Measurements from ENCODE around the gene PIGX. TPM values are rescaled to one million over a fixed set of nuclear protein-coding genes. Genes with fewer than 3 reads are reported as not detected.

Gene PIGX
- total and polyA plus RNA-seq, 2 donors (not counting 1 experiment from before 2014, with no cell fraction given): 4.9 to 21.5 TPM

DNA sequence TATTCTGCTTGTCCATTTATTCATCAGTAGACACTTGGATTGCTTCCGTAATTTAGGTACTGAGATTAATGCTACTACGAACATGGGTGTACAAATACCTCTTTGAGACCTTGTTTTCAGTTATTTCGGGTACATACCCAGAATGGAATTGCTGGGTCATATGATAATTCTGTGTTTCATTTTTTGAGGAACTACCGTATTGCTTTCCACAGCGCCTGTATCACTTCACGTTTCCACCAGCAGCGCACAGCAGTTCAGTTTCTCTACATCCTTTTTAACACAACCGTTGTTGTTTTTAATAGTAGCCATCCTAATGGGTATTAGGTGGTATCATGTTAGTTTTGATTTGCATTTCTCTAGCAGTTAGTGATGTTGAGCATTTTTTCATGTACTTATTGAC lies 36.9 kb downstream of the PIGX start:
- no peak overlapping the region for H3K9ac ChIP-seq (ENCODE audit: low read length)
- H3K27ac ChIP-seq (ENCODE audit: low read length in 2 of 2): no peak overlapping the region
- H4K20me1 ChIP-seq (ENCODE audit: control insufficient read depth, insufficient read depth, low read length, poor library complexity, severe bottlenecking): peaks cover 61% of the 10 kb centered on the region
- no peaks in the 10 kb centered on the region for H3K27me3 Mint-ChIP-seq
- peak overlapping the region; percentile 80 for H3K27ac Mint-ChIP-seq
- H3K4me3 ChIP-seq (ENCODE audit: control extremely low read depth in 1 of 5, extremely low read depth in 1 of 5, insufficient read depth in 1 of 5, low read depth in 2 of 5, low read length in 4 of 5): no peak overlapping the region
- DNase-seq (peak; percentile 46), ATAC-seq (ENCODE audit: low read depth) (peak; percentile 54)
- no peaks in the 10 kb centered on the region for H3K27me3 ChIP-seq (replicated peaks in 1 of 4; ENCODE audit: control extremely low read depth in 1 of 4, control insufficient read depth in 3 of 4, insufficient read depth in 4 of 4, low read length in 3 of 4)
- peaks cover 94% of the 10 kb centered on the region for H3K79me2 ChIP-seq (ENCODE audit: control insufficient read depth, insufficient read depth, low read length)
- no peak overlapping the region for H3K4me2 ChIP-seq (replicated peaks; ENCODE audit: low read depth, low read length, poor library complexity, severe bottlenecking)
- WGBS (ENCODE audit: insufficient coverage): 60% methylated on average over 1 of the region's 8 CpGs
- peaks cover 39% of the 10 kb centered on the region for H3K4me1 Mint-ChIP-seq
- H3K36me3 ChIP-seq (replicated peaks in 1 of 2; ENCODE audit: control extremely low read depth in 1 of 2, control insufficient read depth in 1 of 2, extremely low read depth in 1 of 2, insufficient read depth in 2 of 2, low read length in 1 of 2): peaks cover 3 to 16% of the 10 kb centered on the region in 2 experiments
- CTCF ChIA-PET: no interaction called here
- TF ChIP-seq EZH2 (IDR thresholded peaks at IDR 0.05; ENCODE audit: borderline replicate concordance, insufficient read depth, low read depth, low read length, poor library complexity, severe bottlenecking): no peak
- TF ChIP-seq, protein P1, sequence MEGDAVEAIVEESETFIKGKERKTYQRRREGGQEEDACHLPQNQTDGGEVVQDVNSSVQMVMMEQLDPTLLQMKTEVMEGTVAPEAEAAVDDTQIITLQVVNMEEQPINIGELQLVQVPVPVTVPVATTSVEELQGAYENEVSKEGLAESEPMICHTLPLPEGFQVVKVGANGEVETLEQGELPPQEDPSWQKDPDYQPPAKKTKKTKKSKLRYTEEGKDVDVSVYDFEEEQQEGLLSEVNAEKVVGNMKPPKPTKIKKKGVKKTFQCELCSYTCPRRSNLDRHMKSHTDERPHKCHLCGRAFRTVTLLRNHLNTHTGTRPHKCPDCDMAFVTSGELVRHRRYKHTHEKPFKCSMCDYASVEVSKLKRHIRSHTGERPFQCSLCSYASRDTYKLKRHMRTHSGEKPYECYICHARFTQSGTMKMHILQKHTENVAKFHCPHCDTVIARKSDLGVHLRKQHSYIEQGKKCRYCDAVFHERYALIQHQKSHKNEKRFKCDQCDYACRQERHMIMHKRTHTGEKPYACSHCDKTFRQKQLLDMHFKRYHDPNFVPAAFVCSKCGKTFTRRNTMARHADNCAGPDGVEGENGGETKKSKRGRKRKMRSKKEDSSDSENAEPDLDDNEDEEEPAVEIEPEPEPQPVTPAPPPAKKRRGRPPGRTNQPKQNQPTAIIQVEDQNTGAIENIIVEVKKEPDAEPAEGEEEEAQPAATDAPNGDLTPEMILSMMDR (IDR thresholded peaks at IDR 0.05): no peak
- intact Hi-C loops (cut with micrococcal nuclease): loop anchor here (10.0 kb wide), 1 partner anchor 56 kb away; no protein-coding TSS in a partner anchor
- POLR2A ChIA-PET: interaction anchor here (1.0 kb wide), 1 partner anchor 9 kb away, joined by 3 read pairs; the partner anchor contains the start of gene PAK2
- H3K9me3 Mint-ChIP-seq (ENCODE audit: insufficient read depth): no peaks in the 10 kb centered on the region
- H3K4me3 Mint-ChIP-seq: peak overlapping the region; percentile 58
- peaks cover 0 to 1% (median 0%) of the 10 kb centered on the region in 3 donors for H3K9me3 ChIP-seq (ENCODE audit: control extremely low read depth in 1 of 3, control insufficient read depth in 2 of 3, insufficient read depth in 1 of 3, low read length in 2 of 3)
- H3K4me1 ChIP-seq (ENCODE audit: control insufficient read depth in 2 of 2, insufficient read depth in 2 of 2, low read length in 2 of 2): peaks cover 8 to 10% of the 10 kb centered on the region in 2 donors
- H2AFZ ChIP-seq (ENCODE audit: insufficient read depth, low read depth, low read length, poor library complexity, severe bottlenecking): no peak overlapping the region

DNA sequence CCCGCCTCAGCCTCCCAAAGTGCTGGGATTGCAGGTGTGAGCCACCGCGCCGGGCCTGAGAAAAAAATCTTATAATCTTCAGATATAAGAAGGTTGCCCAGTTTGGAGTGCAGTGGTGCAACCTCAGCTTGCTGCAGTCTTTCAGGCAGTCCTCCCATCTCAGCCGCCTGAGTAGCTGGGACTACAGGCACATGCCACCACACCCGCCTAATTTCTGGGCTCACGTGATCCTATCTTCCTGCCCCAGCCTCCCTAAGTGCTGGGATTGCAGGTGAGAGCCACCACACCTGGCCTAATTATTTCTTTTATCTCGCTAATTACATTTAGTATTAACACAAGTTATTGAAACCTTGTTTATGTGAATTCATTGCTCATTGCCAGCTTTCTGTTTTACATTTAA lies 41.0 kb downstream of the PIGX start:
- no peak overlapping the region for H3K4me2 ChIP-seq (replicated peaks; ENCODE audit: low read depth, low read length, poor library complexity, severe bottlenecking)
- peaks cover 5 to 17% (median 16%) of the 10 kb centered on the region in 3 donors for H3K9me3 ChIP-seq (ENCODE audit: control extremely low read depth in 1 of 3, control insufficient read depth in 2 of 3, insufficient read depth in 1 of 3, low read length in 2 of 3)
- H3K9ac ChIP-seq (ENCODE audit: low read length): no peak overlapping the region
- H3K27ac ChIP-seq (ENCODE audit: low read length in 2 of 2): no peak overlapping the region
- DNase-seq: no peak
- intact Hi-C loops (cut with micrococcal nuclease): no loop called here
- Mint-ChIP-seq H3K4me3 (no peak overlapping the region), H3K4me1 (peaks cover 49% of the 10 kb centered on the region), H3K9me3 (ENCODE audit: insufficient read depth) (peaks cover 11% of the 10 kb centered on the region), H3K27me3 (no peaks in the 10 kb centered on the region), H3K27ac (no peak overlapping the region)
- H4K20me1 ChIP-seq (ENCODE audit: control insufficient read depth, insufficient read depth, low read length, poor library complexity, severe bottlenecking): peaks cover 73% of the 10 kb centered on the region
- POLR2A ChIA-PET: interaction anchor here (0.7 kb wide), 1 partner anchor 13 kb away, joined by 4 read pairs; the partner anchor contains the start of gene PAK2
- CTCF ChIA-PET: interaction anchor here (1.3 kb wide), 1 partner anchor 13 kb away, joined by 3 read pairs; no protein-coding TSS in a partner anchor
- 100% methylated on average over 1 of the region's 8 CpGs for WGBS (ENCODE audit: insufficient coverage)
- no peak overlapping the region for H3K4me3 ChIP-seq (ENCODE audit: control extremely low read depth in 1 of 5, extremely low read depth in 1 of 5, insufficient read depth in 1 of 5, low read depth in 2 of 5, low read length in 4 of 5)
- peaks cover 8 to 9% of the 10 kb centered on the region in 2 donors for H3K4me1 ChIP-seq (ENCODE audit: control insufficient read depth in 2 of 2, insufficient read depth in 2 of 2, low read length in 2 of 2)
- TF ChIP-seq EZH2 (IDR thresholded peaks at IDR 0.05; ENCODE audit: borderline replicate concordance, insufficient read depth, low read depth, low read length, poor library complexity, severe bottlenecking): no peak
- TF ChIP-seq, protein P1 (IDR thresholded peaks at IDR 0.05): no peak
- H2AFZ ChIP-seq (ENCODE audit: insufficient read depth, low read depth, low read length, poor library complexity, severe bottlenecking): no peak overlapping the region
- ATAC-seq (ENCODE audit: low read depth): no peak
- H3K36me3 ChIP-seq (replicated peaks in 1 of 2; ENCODE audit: control extremely low read depth in 1 of 2, control insufficient read depth in 1 of 2, extremely low read depth in 1 of 2, insufficient read depth in 2 of 2, low read length in 1 of 2): peaks cover 3 to 35% of the 10 kb centered on the region in 2 experiments
- no peaks in the 10 kb centered on the region for H3K27me3 ChIP-seq (replicated peaks in 1 of 4; ENCODE audit: control extremely low read depth in 1 of 4, control insufficient read depth in 3 of 4, insufficient read depth in 4 of 4, low read length in 3 of 4)
- H3K79me2 ChIP-seq (ENCODE audit: control insufficient read depth, insufficient read depth, low read length): peaks cover 94% of the 10 kb centered on the region

Measured in B cell (primary cell).